NCI-H2171 (cell line): ENCODE measurements around the gene TATDN2.
"Not testable (repeated sequence)": the region's sequence is repeated elsewhere in the genome, so short reads cannot be mapped to it uniquely, and the experiment has no call there.

Experiments used
- DNase-seq: peaks from one replicate; lab custom pipeline; 2025; lab: John Stamatoyannopoulos, UW

The TATDN2 gene

GRCh38 chr3:10234526-10235230 is 13.6 kb upstream of the TATDN2 start:
- no peak for DNase-seq

- no peak for DNase-seq
Observed at GRCh38 chr3:10235551-10235950, 12.7 kb upstream of the TATDN2 start.

- no peak for DNase-seq
Observed at GRCh38 chr3:10238345-10239183, 9.7 kb upstream of the TATDN2 start.

GRCh38 chr3:10240799-10241198 is 7.5 kb upstream of the TATDN2 start:
- DNase-seq = no peak

GRCh38 chr3:10242182-10243065 is 5.8 kb upstream of the TATDN2 start:
- DNase-seq = no peak

GRCh38 chr3:10244009-10244408 is 4.2 kb upstream of the TATDN2 start:
- DNase-seq = no peak

GRCh38 chr3:10245081-10245712 is 3.1 kb upstream of the TATDN2 start:
- DNase-seq = no peak

GRCh38 chr3:10247679-10248183 is 528 bp upstream of the TATDN2 start:
- no peak for DNase-seq

- no peak for DNase-seq
Observed at GRCh38 chr3:10248984-10249748, 907 bp downstream of the TATDN2 start.

GRCh38 chr3:10249833-10250232 is 1.6 kb downstream of the TATDN2 start:
- no peak for DNase-seq

GRCh38 chr3:10251006-10251405 is 2.7 kb downstream of the TATDN2 start:
- DNase-seq = no peak

GRCh38 chr3:10253731-10254130 is 5.5 kb downstream of the TATDN2 start:
- DNase-seq = no peak

- DNase-seq = no peak
Observed at GRCh38 chr3:10255835-10256234, 7.6 kb downstream of the TATDN2 start.

GRCh38 chr3:10259036-10259435 is 10.8 kb downstream of the TATDN2 start:
- DNase-seq = no peak

- DNase-seq = no peak
Observed at GRCh38 chr3:10259798-10260197, 11.5 kb downstream of the TATDN2 start.

GRCh38 chr3:10260211-10260701 is 12.0 kb downstream of the TATDN2 start:
- DNase-seq = no peak

- no peak for DNase-seq
Observed at GRCh38 chr3:10262027-10262426, 13.8 kb downstream of the TATDN2 start.

GRCh38 chr3:10263646-10264363 is 15.5 kb downstream of the TATDN2 start:
- no peak for DNase-seq

- DNase-seq = no peak
Observed at GRCh38 chr3:10265833-10266232, 17.6 kb downstream of the TATDN2 start.

GRCh38 chr3:10266936-10267335 is 18.7 kb downstream of the TATDN2 start:
- DNase-seq = not testable (repeated sequence)
